Activated naive CD4-positive, alpha-beta T cell treated with anti-CD3 and anti-CD28 coated beads, Interleukin-2, amount 50 U/mL, for 24 hours (primary cell): Measurements from ENCODE around the gene IMP4.

ENCODE experiments used
- H3K27ac Mint-ChIP-seq: one replicate; pipeline ENCODE4 v1.8.0; 2021; ENCODE audit warnings: mild to moderate bottlenecking, mixed read lengths
- H3K27me3 Mint-ChIP-seq: one replicate; pipeline ENCODE4 v1.8.0; 2021; ENCODE audit warnings: mixed read lengths
- H3K36me3 Mint-ChIP-seq: one replicate; pipeline ENCODE4 v1.8.0; 2021; ENCODE audit warnings: mixed read lengths
- H3K4me1 Mint-ChIP-seq: one replicate; pipeline ENCODE4 v1.8.0; 2021; ENCODE audit warnings: mixed read lengths
- H3K4me3 Mint-ChIP-seq: one replicate; pipeline ENCODE4 v1.8.0; 2021; ENCODE audit warnings: mild to moderate bottlenecking, mixed read lengths
- H3K9me3 Mint-ChIP-seq: one replicate; pipeline ENCODE4 v1.8.0; 2021; ENCODE audit warnings: mixed read lengths

The IMP4 gene

GRCh38 chr2:130346041-130346740 is 3.5 kb downstream of the IMP4 start:
- peaks cover 22% of the 10 kb centered on the region for H3K36me3 Mint-ChIP-seq
- peaks cover 53% of the 10 kb centered on the region for H3K4me1 Mint-ChIP-seq
- no peaks in the 10 kb centered on the region for H3K9me3 Mint-ChIP-seq
- no peaks in the 10 kb centered on the region for H3K27me3 Mint-ChIP-seq
- peak overlapping the region; percentile 68 for H3K27ac Mint-ChIP-seq
- H3K4me3 Mint-ChIP-seq: no peak overlapping the region

- Mint-ChIP-seq H3K4me3 (no peak overlapping the region), H3K36me3 (peaks cover 22% of the 10 kb centered on the region), H3K4me1 (peaks cover 49% of the 10 kb centered on the region), H3K27ac (peak overlapping the region; percentile 68), H3K9me3 (no peaks in the 10 kb centered on the region), H3K27me3 (no peaks in the 10 kb centered on the region)
Observed at GRCh38 chr2:130346741-130347066, 4.0 kb downstream of the IMP4 start.

- Mint-ChIP-seq H3K27me3 (no peaks in the 10 kb centered on the region), H3K27ac (peak overlapping the region; percentile 7), H3K4me3 (no peak overlapping the region), H3K4me1 (peaks cover 44% of the 10 kb centered on the region), H3K36me3 (peaks cover 19% of the 10 kb centered on the region), H3K9me3 (no peaks in the 10 kb centered on the region)
Observed at GRCh38 chr2:130347220-130347925, 4.7 kb downstream of the IMP4 start.

- H3K27me3 Mint-ChIP-seq: no peaks in the 10 kb centered on the region
- peaks cover 41% of the 10 kb centered on the region for H3K4me1 Mint-ChIP-seq
- peaks cover 17% of the 10 kb centered on the region for H3K36me3 Mint-ChIP-seq
- no peaks in the 10 kb centered on the region for H3K9me3 Mint-ChIP-seq
- no peak overlapping the region for H3K4me3 Mint-ChIP-seq
- H3K27ac Mint-ChIP-seq: no peak overlapping the region
Observed at GRCh38 chr2:130349174-130349573, 6.5 kb downstream of the IMP4 start.

GRCh38 chr2:130351711-130352110 is 9.0 kb downstream of the IMP4 start:
- Mint-ChIP-seq H3K27ac (peak overlapping the region; percentile 41), H3K27me3 (no peaks in the 10 kb centered on the region), H3K4me1 (peaks cover 38% of the 10 kb centered on the region), H3K4me3 (no peak overlapping the region), H3K36me3 (peaks cover 8% of the 10 kb centered on the region), H3K9me3 (no peaks in the 10 kb centered on the region)

GRCh38 chr2:130352237-130352636 is 9.5 kb downstream of the IMP4 start:
- Mint-ChIP-seq H3K27me3 (no peaks in the 10 kb centered on the region), H3K27ac (no peak overlapping the region), H3K4me3 (no peak overlapping the region), H3K36me3 (peaks cover 5% of the 10 kb centered on the region), H3K9me3 (no peaks in the 10 kb centered on the region), H3K4me1 (peaks cover 34% of the 10 kb centered on the region)

GRCh38 chr2:130353291-130354138 is 10.8 kb downstream of the IMP4 start:
- Mint-ChIP-seq H3K4me1 (peaks cover 30% of the 10 kb centered on the region), H3K36me3 (peaks cover 3% of the 10 kb centered on the region), H3K27me3 (no peaks in the 10 kb centered on the region), H3K9me3 (no peaks in the 10 kb centered on the region), H3K4me3 (no peak overlapping the region), H3K27ac (no peak overlapping the region)

GRCh38 chr2:130354139-130354428 is 11.4 kb downstream of the IMP4 start:
- Mint-ChIP-seq H3K27ac (no peak overlapping the region), H3K27me3 (no peaks in the 10 kb centered on the region), H3K9me3 (no peaks in the 10 kb centered on the region), H3K4me1 (peaks cover 28% of the 10 kb centered on the region), H3K4me3 (peak overlapping the region; percentile 80), H3K36me3 (peaks cover 3% of the 10 kb centered on the region)

- Mint-ChIP-seq H3K4me3 (peak overlapping the region; percentile 80), H3K4me1 (peaks cover 21% of the 10 kb centered on the region), H3K9me3 (no peaks in the 10 kb centered on the region), H3K36me3 (no peaks in the 10 kb centered on the region), H3K27ac (no peak overlapping the region), H3K27me3 (no peaks in the 10 kb centered on the region)
Observed at GRCh38 chr2:130355172-130355577, 12.5 kb downstream of the IMP4 start.

- peak within 1 kb of the TSS; percentile 80 for H3K4me3 Mint-ChIP-seq
- no peak within 1 kb of the TSS for H3K27ac Mint-ChIP-seq
- peaks cover 16% of the 10 kb centered on the region for H3K4me1 Mint-ChIP-seq
- H3K9me3 Mint-ChIP-seq: no peaks in the 10 kb centered on the region
- H3K27me3 Mint-ChIP-seq: no peaks in the 10 kb centered on the region
- H3K36me3 Mint-ChIP-seq: peaks cover 2% of the 10 kb centered on the region
Observed at GRCh38 chr2:130355578-130356431, 13.1 kb downstream of the IMP4 start, which contains the start of gene PTPN18. TSS of gene PTPN18 (plus strand) at chr2:130356056. CDS start at chr2:130356108, 52 bp downstream.

- Mint-ChIP-seq H3K4me3 (no peak overlapping the region), H3K27me3 (no peaks in the 10 kb centered on the region), H3K9me3 (no peaks in the 10 kb centered on the region), H3K36me3 (peaks cover 2% of the 10 kb centered on the region), H3K27ac (no peak overlapping the region), H3K4me1 (peaks cover 16% of the 10 kb centered on the region)
Observed at GRCh38 chr2:130357864-130358263, 15.2 kb downstream of the IMP4 start.

GRCh38 chr2:130358420-130359350 is 16.0 kb downstream of the IMP4 start:
- Mint-ChIP-seq H3K9me3 (no peaks in the 10 kb centered on the region), H3K27ac (no peak overlapping the region), H3K36me3 (peaks cover 5% of the 10 kb centered on the region), H3K4me3 (no peak overlapping the region), H3K4me1 (peaks cover 16% of the 10 kb centered on the region), H3K27me3 (no peaks in the 10 kb centered on the region)

GRCh38 chr2:130359466-130359865 is 16.8 kb downstream of the IMP4 start:
- peaks cover 13% of the 10 kb centered on the region for H3K4me1 Mint-ChIP-seq
- no peaks in the 10 kb centered on the region for H3K9me3 Mint-ChIP-seq
- H3K36me3 Mint-ChIP-seq: peaks cover 5% of the 10 kb centered on the region
- no peak overlapping the region for H3K4me3 Mint-ChIP-seq
- no peaks in the 10 kb centered on the region for H3K27me3 Mint-ChIP-seq
- no peak overlapping the region for H3K27ac Mint-ChIP-seq

- Mint-ChIP-seq H3K36me3 (peaks cover 5% of the 10 kb centered on the region), H3K27me3 (no peaks in the 10 kb centered on the region), H3K4me3 (no peak overlapping the region), H3K27ac (no peak overlapping the region), H3K9me3 (no peaks in the 10 kb centered on the region), H3K4me1 (no peaks in the 10 kb centered on the region)
Observed at GRCh38 chr2:130363479-130363878, 20.8 kb downstream of the IMP4 start.
